Stimulated activated naive B cell treated with anti-CD40 and anti-IgM and Interleukin-4, amounts not matched to agents 10 μg/mL and 1 μg/mL and 100 μg/mL, for 72 hours (primary cell): ENCODE measurements around the gene TTL.

Experiments
- ATAC-seq, 2 donors: fragments of 150-1000 bp; cut with Tn5 transposase; replicated peaks; 2 replicates each; pipeline ENCODE4 v1.10.0; 2021; ENCODE audit warnings: moderate library complexity in 1 of 2
- DNase-seq: peaks from one replicate; pipeline ENCODE4 v3.0.0; 2021
- H3K27ac Mint-ChIP-seq: one replicate; pipeline ENCODE4 v1.8.0; 2022; ENCODE audit warnings: mild to moderate bottlenecking, mixed read lengths
- H3K27me3 Mint-ChIP-seq, 2 donors: one replicate each; pipeline ENCODE4 v1.8.0; 2022; ENCODE audit warnings: mixed read lengths in 2 of 2
- H3K36me3 Mint-ChIP-seq, 2 donors: one replicate each; pipeline ENCODE4 v1.8.0; 2022; ENCODE audit warnings: mixed read lengths in 2 of 2, mild to moderate bottlenecking in 1 of 2
- H3K4me1 Mint-ChIP-seq, 2 donors: one replicate each; pipeline ENCODE4 v1.8.0; 2022; ENCODE audit warnings: mixed read lengths in 2 of 2, mild to moderate bottlenecking in 1 of 2
- H3K4me3 Mint-ChIP-seq, 2 donors: one replicate each; pipeline ENCODE4 v1.8.0; 2022; ENCODE audit warnings: mild to moderate bottlenecking in 2 of 2, mixed read lengths in 2 of 2, moderate library complexity in 1 of 2
- H3K9me3 Mint-ChIP-seq, 2 donors: one replicate each; pipeline ENCODE4 v1.8.0; 2022; ENCODE audit warnings: mixed read lengths in 2 of 2, mild to moderate bottlenecking in 1 of 2

The TTL gene

GRCh38 chr2:112454586-112454985 lies 27.4 kb upstream of the TTL start:
- Mint-ChIP-seq H3K36me3 (peaks cover 0 to 4% of the 10 kb centered on the region in 2 donors), H3K4me1 (peaks cover 0 to 2% of the 10 kb centered on the region in 2 donors), H3K4me3 (no peak overlapping the region), H3K27me3 (peaks cover 4 to 5% of the 10 kb centered on the region in 2 donors), H3K9me3 (peaks cover 4 to 5% of the 10 kb centered on the region in 2 donors), H3K27ac (no peak overlapping the region)
- ATAC-seq = no peak
- no peak for DNase-seq

GRCh38 chr2:112459372-112459771 lies 22.6 kb upstream of the TTL start:
- peaks cover 4 to 25% of the 10 kb centered on the region in 2 donors for H3K27me3 Mint-ChIP-seq
- no peaks in the 10 kb centered on the region for H3K36me3 Mint-ChIP-seq
- no peak overlapping the region for H3K4me3 Mint-ChIP-seq
- ATAC-seq = no peak
- DNase-seq = no peak
- H3K27ac Mint-ChIP-seq = no peak overlapping the region
- peaks cover 0 to 5% of the 10 kb centered on the region in 2 donors for H3K9me3 Mint-ChIP-seq
- peaks cover 0 to 2% of the 10 kb centered on the region in 2 donors for H3K4me1 Mint-ChIP-seq

GRCh38 chr2:112462178-112462577 lies 19.8 kb upstream of the TTL start:
- Mint-ChIP-seq H3K27ac (no peak overlapping the region), H3K27me3 (peaks cover 4 to 25% of the 10 kb centered on the region in 2 donors), H3K36me3 (no peaks in the 10 kb centered on the region), H3K4me1 (peaks cover 0 to 2% of the 10 kb centered on the region in 2 donors), H3K9me3 (peaks cover 0 to 5% of the 10 kb centered on the region in 2 donors), H3K4me3 (no peak overlapping the region)
- ATAC-seq = no peak
- no peak for DNase-seq

GRCh38 chr2:112463256-112463655 lies 18.7 kb upstream of the TTL start:
- no peak overlapping the region for H3K27ac Mint-ChIP-seq
- peaks cover 0 to 21% of the 10 kb centered on the region in 2 donors for H3K27me3 Mint-ChIP-seq
- H3K4me3 Mint-ChIP-seq = no peak overlapping the region
- DNase-seq = no peak
- H3K36me3 Mint-ChIP-seq = no peaks in the 10 kb centered on the region
- ATAC-seq = no peak
- no peaks in the 10 kb centered on the region for H3K4me1 Mint-ChIP-seq
- H3K9me3 Mint-ChIP-seq = no peaks in the 10 kb centered on the region

GRCh38 chr2:112465382-112465781 lies 16.6 kb upstream of the TTL start:
- Mint-ChIP-seq H3K4me3 (no peak overlapping the region), H3K9me3 (no peaks in the 10 kb centered on the region), H3K4me1 (no peaks in the 10 kb centered on the region), H3K27me3 (peaks cover 0 to 21% of the 10 kb centered on the region in 2 donors), H3K36me3 (no peaks in the 10 kb centered on the region), H3K27ac (no peak overlapping the region)
- ATAC-seq (no peak), DNase-seq (no peak)

- Mint-ChIP-seq H3K4me3 (no peak overlapping the region), H3K27ac (no peak overlapping the region), H3K27me3 (no peaks in the 10 kb centered on the region), H3K4me1 (peaks cover 6 to 17% of the 10 kb centered on the region in 2 donors), H3K36me3 (no peaks in the 10 kb centered on the region), H3K9me3 (no peaks in the 10 kb centered on the region)
- ATAC-seq (peak; percentile 82), DNase-seq (no peak)
These were observed 9.3 kb upstream of the TTL start for GRCh38 chr2:112472547-112473263.

GRCh38 chr2:112474844-112475486 lies 7.0 kb upstream of the TTL start:
- H3K4me1 Mint-ChIP-seq = peaks cover 6 to 17% of the 10 kb centered on the region in 2 donors
- no peaks in the 10 kb centered on the region for H3K36me3 Mint-ChIP-seq
- DNase-seq (no peak), ATAC-seq (no peak)
- no peak overlapping the region for H3K4me3 Mint-ChIP-seq
- no peaks in the 10 kb centered on the region for H3K9me3 Mint-ChIP-seq
- H3K27me3 Mint-ChIP-seq = no peaks in the 10 kb centered on the region
- no peak overlapping the region for H3K27ac Mint-ChIP-seq

- ATAC-seq (no peak), DNase-seq (no peak)
- Mint-ChIP-seq H3K36me3 (no peaks in the 10 kb centered on the region), H3K4me3 (no peak overlapping the region), H3K4me1 (peaks cover 14 to 29% of the 10 kb centered on the region in 2 donors), H3K27ac (no peak overlapping the region), H3K9me3 (no peaks in the 10 kb centered on the region), H3K27me3 (no peaks in the 10 kb centered on the region)
These were observed 5.5 kb upstream of the TTL start for GRCh38 chr2:112476434-112476833.

GRCh38 chr2:112480530-112481049 lies 1.4 kb upstream of the TTL start:
- H3K4me3 Mint-ChIP-seq = peak overlapping the region; percentile 97 to 98
- ATAC-seq (peak; percentile 18 to 23), DNase-seq (no peak)
- peaks cover 23 to 35% of the 10 kb centered on the region in 2 donors for H3K4me1 Mint-ChIP-seq
- peak overlapping the region; percentile 97 for H3K27ac Mint-ChIP-seq
- no peaks in the 10 kb centered on the region for H3K27me3 Mint-ChIP-seq
- H3K36me3 Mint-ChIP-seq = peaks cover 9 to 10% of the 10 kb centered on the region in 2 donors
- H3K9me3 Mint-ChIP-seq = no peaks in the 10 kb centered on the region

- Mint-ChIP-seq H3K27ac (peak overlapping the region; percentile 97), H3K4me1 (peaks cover 26 to 40% of the 10 kb centered on the region in 2 donors), H3K9me3 (no peaks in the 10 kb centered on the region), H3K36me3 (peaks cover 11% of the 10 kb centered on the region in 2 donors), H3K27me3 (no peaks in the 10 kb centered on the region), H3K4me3 (peak overlapping the region; percentile 97 to 98)
- ATAC-seq (peak; percentile 79 to 83), DNase-seq (peak; percentile 74)
These were observed 867 bp upstream of the TTL start for GRCh38 chr2:112481050-112481527.

- no peak for DNase-seq
- Mint-ChIP-seq H3K4me3 (peak overlapping the region; percentile 90 to 99), H3K27me3 (no peaks in the 10 kb centered on the region), H3K9me3 (no peaks in the 10 kb centered on the region), H3K36me3 (peaks cover 15 to 19% of the 10 kb centered on the region in 2 donors), H3K27ac (peak overlapping the region; percentile 86), H3K4me1 (peaks cover 33 to 49% of the 10 kb centered on the region in 2 donors)
- peak; percentile 29 to 35 for ATAC-seq
These were observed 519 bp downstream of the TTL start for GRCh38 chr2:112482309-112483041.

- Mint-ChIP-seq H3K36me3 (peaks cover 17 to 24% of the 10 kb centered on the region in 2 donors), H3K27ac (peak overlapping the region; percentile 86), H3K4me3 (peak overlapping the region; percentile 90 to 99), H3K4me1 (peaks cover 33 to 49% of the 10 kb centered on the region in 2 donors), H3K27me3 (no peaks in the 10 kb centered on the region), H3K9me3 (no peaks in the 10 kb centered on the region)
- ATAC-seq (no peak), DNase-seq (no peak)
These were observed 1.1 kb downstream of the TTL start for GRCh38 chr2:112483042-112483473.

GRCh38 chr2:112483831-112484230 lies 1.9 kb downstream of the TTL start:
- Mint-ChIP-seq H3K9me3 (no peaks in the 10 kb centered on the region), H3K27ac (no peak overlapping the region), H3K4me1 (peaks cover 33 to 49% of the 10 kb centered on the region in 2 donors), H3K4me3 (peak overlapping the region in 1 of 2 donors; percentile 99), H3K27me3 (no peaks in the 10 kb centered on the region), H3K36me3 (peaks cover 21 to 24% of the 10 kb centered on the region in 2 donors)
- ATAC-seq (no peak), DNase-seq (no peak)

GRCh38 chr2:112485849-112486248 lies 3.9 kb downstream of the TTL start:
- Mint-ChIP-seq H3K4me3 (no peak overlapping the region), H3K9me3 (no peaks in the 10 kb centered on the region), H3K27me3 (no peaks in the 10 kb centered on the region), H3K27ac (no peak overlapping the region), H3K4me1 (peaks cover 29 to 42% of the 10 kb centered on the region in 2 donors), H3K36me3 (peaks cover 22 to 24% of the 10 kb centered on the region in 2 donors)
- ATAC-seq (no peak), DNase-seq (no peak)
